H1 (cell line): ENCODE data around the gene KLF16. TPM values are rescaled to one million over a fixed set of nuclear protein-coding genes. Genes with fewer than 3 reads are reported as not detected.

ENCODE experiments used
- CTCF ChIA-PET: fragments of 300-600 bp; sonication (Branson Sonifier 250); formaldehyde crosslinking; loops from one replicate; lab custom pipeline; 2021; ENCODE audit not compliant: partially characterized antibody; lab: Charles Lee
- POLR2A ChIA-PET: fragments of 300-600 bp; sonication (Branson Sonifier 250); formaldehyde crosslinking; loops from one replicate; lab custom pipeline; 2021; ENCODE audit warnings: inconsistent platforms; ENCODE audit not compliant: partially characterized antibody; lab: Charles Lee
- DNase-seq, 2 experiments: peaks; one replicate each; pipeline versions ENCODE4 v3.0.0 to v3.0.0-alpha.2; 2010 to 2022; ENCODE audit warnings: low spot score in 2 of 2, low read depth in 1 of 2, mixed read lengths in 1 of 2
- FAIRE-seq: peaks from 2 replicates; lab custom pipeline; 2011; peaks lifted over from hg19 to GRCh38; lab: Jason Lieb, UNC
- H2AFZ ChIP-seq: 2 replicates; pipeline ENCODE4 v1.8.1; 2012; ENCODE audit warnings: low read length, inconsistent platforms
- H2AK5ac ChIP-seq: 2 replicates; pipeline ENCODE4 v1.6.1; 2013; ENCODE audit warnings: low read depth, low read length
- H2BK120ac ChIP-seq: replicated peaks from 2 replicates; pipeline ENCODE3; 2013; ENCODE audit warnings: low read depth, low read length, inconsistent platforms
- H2BK12ac ChIP-seq: 2 replicates; pipeline ENCODE4 v1.6.1; 2013; ENCODE audit warnings: low read depth, low read length
- H2BK15ac ChIP-seq: 2 replicates; pipeline ENCODE4 v1.6.1; 2013; ENCODE audit warnings: low read length
- H2BK20ac ChIP-seq: 2 replicates; pipeline ENCODE4 v1.6.1; 2013; ENCODE audit warnings: low read length
- H2BK5ac ChIP-seq: 2 replicates; pipeline ENCODE4 v1.6.1; 2013; ENCODE audit warnings: low read depth, low read length
- H3K14ac ChIP-seq: 2 replicates; pipeline ENCODE4 v1.6.1; 2013; ENCODE audit warnings: inconsistent platforms; ENCODE audit not compliant: insufficient read length
- H3K18ac ChIP-seq: 2 replicates; pipeline ENCODE4 v1.6.1; 2013; ENCODE audit warnings: low read length; ENCODE audit errors: extremely low read depth
- H3K23ac ChIP-seq: 2 replicates; pipeline ENCODE4 v1.6.1; 2013; ENCODE audit warnings: inconsistent platforms; ENCODE audit not compliant: insufficient read length
- H3K23me2 ChIP-seq: 2 replicates; pipeline ENCODE4 v1.6.1; 2013; ENCODE audit warnings: low read depth, low read length
- H3K27ac ChIP-seq: 2 replicates; pipeline ENCODE4 v1.6.1; 2011; ENCODE audit warnings: low read depth, low read length, inconsistent platforms
- H3K27me3 ChIP-seq, 4 experiments: replicated peaks in 1 of 4; 1 replicate in 1 of 4; 2 replicates in 3 of 4; pipeline versions ENCODE4 v1.6.1 to v1.8.1; 2011 to 2013; ENCODE audit warnings: low read length in 3 of 4, mild to moderate bottlenecking in 3 of 4, inconsistent platforms in 2 of 4, mixed read lengths in 2 of 4, moderate library complexity in 1 of 4; ENCODE audit not compliant: control insufficient read depth in 3 of 4, insufficient read depth in 3 of 4; ENCODE audit errors: extremely low read depth in 1 of 4
- H3K36me3 ChIP-seq, 4 experiments: 2 replicates each; pipeline versions ENCODE4 v1.6.1 to v1.8.1; 2011 to 2013; ENCODE audit warnings: mild to moderate bottlenecking in 4 of 4, low read length in 3 of 4, moderate library complexity in 2 of 4, control low read depth in 1 of 4, inconsistent platforms in 1 of 4; ENCODE audit not compliant: insufficient read depth in 4 of 4, control insufficient read depth in 2 of 4
- H3K4ac ChIP-seq: replicated peaks from 2 replicates; pipeline ENCODE3; 2013; ENCODE audit warnings: low read length, low read depth, mixed read lengths, inconsistent platforms; ENCODE audit not compliant: insufficient read length
- H3K4me1 ChIP-seq, 4 experiments: replicated peaks in 1 of 4; 1 replicate in 1 of 4; 2 replicates in 3 of 4; pipeline versions ENCODE4 v1.6.1 to v1.8.1; 2011 to 2013; ENCODE audit warnings: low read length in 3 of 4, inconsistent platforms in 2 of 4, mixed read lengths in 1 of 4; ENCODE audit not compliant: insufficient read depth in 4 of 4, control insufficient read depth in 3 of 4
- H3K4me2 ChIP-seq, 2 experiments: 2 replicates each; pipeline versions ENCODE4 v1.6.1 to v1.8.1; 2011 to 2013; ENCODE audit warnings: low read depth in 2 of 2, low read length in 2 of 2, control low read depth in 1 of 2, inconsistent platforms in 1 of 2, mild to moderate bottlenecking in 1 of 2; ENCODE audit not compliant: insufficient read depth in 1 of 2
- H3K4me3 ChIP-seq, 4 experiments: fragments of 200-600, 300-600 bp in 1 of 4; sonication (generic), shearing (Covaris generic), sonication (Bioruptor Twin) in 1 of 4; 2 replicates each; pipeline versions ENCODE4 v1.5.1 to v1.8.1; 2011 to 2016; ENCODE audit warnings: low read length in 4 of 4, low read depth in 3 of 4, control low read depth in 2 of 4, inconsistent platforms in 2 of 4, mild to moderate bottlenecking in 2 of 4, mixed read lengths in 1 of 4, moderate library complexity in 1 of 4; ENCODE audit not compliant: insufficient read depth in 2 of 4; ENCODE audit errors: extremely low read depth in 1 of 4
- H3K56ac ChIP-seq: replicated peaks from 2 replicates; pipeline ENCODE3; 2013; ENCODE audit warnings: low read depth, mild to moderate bottlenecking, mixed read lengths, low read length, inconsistent platforms; ENCODE audit not compliant: insufficient read length
- H3K79me1 ChIP-seq: 2 replicates; pipeline ENCODE4 v1.6.1; 2013; ENCODE audit warnings: low read depth, low read length, control low read depth
- H3K79me2 ChIP-seq, 2 experiments: 2 replicates each; pipeline versions ENCODE4 v1.6.1 to v1.8.1; 2012 to 2013; ENCODE audit warnings: low read length in 2 of 2, mild to moderate bottlenecking in 2 of 2, inconsistent platforms in 1 of 2; ENCODE audit not compliant: insufficient read depth in 2 of 2, control insufficient read depth in 1 of 2
- H3K9ac ChIP-seq, 4 experiments: replicated peaks in 1 of 4; 1 replicate in 1 of 4; 2 replicates in 3 of 4; pipeline versions ENCODE4 v1.6.1 to v1.8.1; 2011 to 2013; ENCODE audit warnings: low read depth in 3 of 4, low read length in 3 of 4, control low read depth in 2 of 4, mild to moderate bottlenecking in 2 of 4, moderate library complexity in 2 of 4, inconsistent platforms in 1 of 4; ENCODE audit errors: extremely low read depth in 1 of 4
- H3K9me3 ChIP-seq, 2 experiments: 2 replicates each; pipeline versions ENCODE4 v1.6.1 to v1.8.1; 2012 to 2013; ENCODE audit warnings: mild to moderate bottlenecking in 2 of 2, moderate library complexity in 2 of 2, control low read depth in 1 of 2, inconsistent platforms in 1 of 2, low read depth in 1 of 2, low read length in 1 of 2, mixed read lengths in 1 of 2; ENCODE audit not compliant: insufficient read depth in 2 of 2
- H4K20me1 ChIP-seq, 2 experiments: replicated peaks in 1 of 2; 2 replicates each; pipeline versions ENCODE3 to v1.8.1; 2011 to 2013; ENCODE audit warnings: inconsistent platforms in 2 of 2, low read length in 2 of 2, mild to moderate bottlenecking in 1 of 2; ENCODE audit not compliant: insufficient read depth in 2 of 2, control insufficient read depth in 1 of 2
- H4K5ac ChIP-seq: 2 replicates; pipeline ENCODE4 v1.6.1; 2013; ENCODE audit warnings: low read length, low read depth, mixed read lengths, inconsistent platforms; ENCODE audit not compliant: insufficient read length
- H4K8ac ChIP-seq: 2 replicates; pipeline ENCODE4 v1.8.0; 2013; ENCODE audit warnings: mild to moderate bottlenecking, moderate library complexity, low read length, inconsistent platforms; ENCODE audit not compliant: insufficient read depth; ENCODE audit errors: extremely low read depth
- H4K91ac ChIP-seq: replicated peaks from 2 replicates; pipeline ENCODE3; 2013; ENCODE audit warnings: low read length, mixed read lengths, inconsistent platforms; ENCODE audit not compliant: insufficient read length
- BCL11A ChIP-seq, 2 experiments: IDR thresholded peaks; one replicate each; pipeline ENCODE4 v1.6.1; 2011; ENCODE audit warnings: low read depth in 2 of 2, low read length in 2 of 2, mild to moderate bottlenecking in 2 of 2
- CTBP2 ChIP-seq: IDR thresholded peaks from 2 replicates; pipeline ENCODE4 v1.7.0; 2011; ENCODE audit warnings: borderline replicate concordance, mild to moderate bottlenecking, moderate library complexity, mixed read lengths, low read length; ENCODE audit not compliant: insufficient read depth, insufficient read length
- FOSL1 ChIP-seq: IDR thresholded peaks from 2 replicates; pipeline ENCODE4 v1.6.1; 2011; ENCODE audit warnings: mild to moderate bottlenecking, low read depth, low read length, moderate library complexity; ENCODE audit not compliant: insufficient read depth
- HDAC2 ChIP-seq, 2 experiments: fragments of 300-600 bp in 1 of 2; sonication (generic) in 1 of 2; IDR thresholded peaks; 2 replicates each; pipeline ENCODE4 v1.6.1; 2011 to 2012; ENCODE audit warnings: low read depth in 2 of 2, low read length in 2 of 2, mild to moderate bottlenecking in 2 of 2, moderate library complexity in 2 of 2, borderline replicate concordance in 1 of 2, inconsistent platforms in 1 of 2
- PHF8 ChIP-seq: fragments of 200-600 bp; sonication (generic); conservative IDR thresholded peaks from 2 replicates; pipeline ENCODE4 v1.7.1; 2012; ENCODE audit warnings: low read depth, mild to moderate bottlenecking, inconsistent platforms, low read length, moderate library complexity
- RBBP5 ChIP-seq: IDR thresholded peaks from 2 replicates; pipeline ENCODE4 v1.7.1; 2012; ENCODE audit warnings: low read depth, mild to moderate bottlenecking, inconsistent platforms, low read length, moderate library complexity, borderline replicate concordance
- SP2 ChIP-seq: IDR thresholded peaks from 2 replicates; pipeline ENCODE4 v1.6.1; 2012; ENCODE audit warnings: mild to moderate bottlenecking, low read length, inconsistent platforms
- SUZ12 ChIP-seq: fragments of 200-600 bp; sonication (generic); IDR thresholded peaks from 2 replicates; pipeline ENCODE4 v1.6.1; 2012; ENCODE audit warnings: mild to moderate bottlenecking, inconsistent platforms, low read length, moderate library complexity, mixed read lengths
- USF2 ChIP-seq: IDR thresholded peaks from 2 replicates; pipeline ENCODE4 v1.6.1; 2011; ENCODE audit warnings: low read length, improper control_type of control experiment
- ZNF274 ChIP-seq: IDR thresholded peaks from 2 replicates; pipeline ENCODE4 v1.7.0; 2012; ENCODE audit warnings: low read length, borderline replicate concordance; ENCODE audit errors: extremely low read depth
- WGBS, 2 experiments: shearing (Covaris generic) in 1 of 2; methylation state at CpG; one replicate each; pipeline versions ENCODE4 v1.1.6 to v1.1.7; 2013 to 2015; ENCODE audit warnings: low lambda C conversion rate in 2 of 2, mixed read lengths in 2 of 2, inconsistent platforms in 1 of 2, low coverage in 1 of 2, missing lambda C conversion rate in 1 of 2; ENCODE audit not compliant: insufficient replicate concordance in 2 of 2, insufficient coverage in 1 of 2, insufficient read length in 1 of 2; ENCODE audit errors: extremely low coverage in 1 of 2, missing lambda C conversion rate in 1 of 2; 5-methylcytosine and 5-hydroxymethylcytosine counted together
- polyA plus RNA-seq, 7 experiments: library from polyadenylated mRNA; depleted of rRNA in 3 of 7; stranded (reverse) in 5 of 7; unstranded in 2 of 7; fragments of >200 nt in 5 of 7; fragments of 200-250 nt in 2 of 7; gene quantifications; 1 replicate in 5 of 7; 2 replicates in 1 of 7; 4 replicates in 1 of 7; pipeline versions ENCODE4 v1.2.1 to v1.2.3, GENCODE V29; 2011 to 2013; ENCODE audit warnings: missing spikeins in 2 of 7, mixed read lengths in 2 of 7
- total RNA-seq: library from RNA; stranded (reverse); fragmentation: NEBNext Ultra II Directional; extraction: Animal tissue kit (Norgen Biotek cat#: 25700); gene quantifications from 2 replicates; pipeline ENCODE4 v1.2.1, GENCODE V29; 2021

The KLF16 gene
- total and polyA plus RNA-seq, 2 of the 8 experiments (the other 6 are each of a cell fraction or from before 2014, with no cell fraction given): 14.3 to 45.9 TPM

GRCh38 chr19:1874554-1875185, 11.3 kb upstream of the KLF16 start:
- Histone ChIP-seq H4K91ac (no peak overlapping the region), H3K18ac (no peak overlapping the region), H3K79me1 (peaks cover 4% of the 10 kb centered on the region), H3K56ac (no peak overlapping the region), H4K5ac (no peak overlapping the region), H4K20me1 (peaks cover 0 to 7% of the 10 kb centered on the region in 2 experiments), H3K4me3 (peak overlapping the region; percentile 86 to 91 (median 88); a peak in 7 of 8 replicates), H3K36me3 (no peaks in the 10 kb centered on the region), H3K4me1 (peaks cover 0 to 7% (median 2%) of the 10 kb centered on the region in 4 experiments; a peak in 5 of 7 replicates), H3K4ac (no peak overlapping the region), H4K8ac (no peak overlapping the region), H3K79me2 (peaks cover 0 to 33% of the 10 kb centered on the region in 2 experiments; a peak in 3 of 4 replicates), H3K4me2 (peak overlapping the region; percentile 89 to 99), H3K27ac (no peak overlapping the region), H2AFZ (no peak overlapping the region), H2BK120ac (no peak overlapping the region), H2BK20ac (no peak overlapping the region), H2AK5ac (no peak overlapping the region), H2BK15ac (no peak overlapping the region), H3K23ac (no peak overlapping the region), H3K27me3 (no peaks in the 10 kb centered on the region), H3K14ac (no peak overlapping the region), H3K9me3 (no peaks in the 10 kb centered on the region), H2BK5ac (no peak overlapping the region), H2BK12ac (no peak overlapping the region), H3K9ac (peak overlapping the region in 1 of 4 experiments; percentile 39; a peak in 1 of 7 replicates), H3K23me2 (peaks cover 14% of the 10 kb centered on the region)
- 56% methylated on average over 16 of the region's 16 CpGs; no CpG with 5 or more reads in 1 of the 2 experiments for WGBS, 2 experiments
- FAIRE-seq: peak; percentile 50
- POLR2A ChIA-PET: interaction anchor here (0.9 to 2.6 kb wide), 5 partner anchors 8 to 29 kb away, joined by 3 to 13 read pairs (median 9); partner anchors contain the start of gene ABHD17A
- no peak for DNase-seq
- CTCF ChIA-PET: interaction anchor here (0.6 to 2.4 kb wide), 5 partner anchors 10 to 177 kb away, joined by 3 to 12 read pairs (median 3); no protein-coding TSS in a partner anchor
- TF ChIP-seq USF2 (no peak), SUZ12 (no peak), SP2 (no peak), HDAC2 (IDR thresholded peaks at IDR 0.05; ENCODE audit: borderline replicate concordance in 1 of 2, low read depth in 2 of 2, low read length in 2 of 2) (no peak), ZNF274 (no peak), RBBP5 (no peak), FOSL1 (no peak), PHF8 (no peak), BCL11A (IDR thresholded peaks at IDR 0.05; ENCODE audit: low read depth in 2 of 2, low read length in 2 of 2) (no peak), CTBP2 (no peak)
